ENCODE data around the gene ELMO1. TPM values are rescaled to one million over a fixed set of nuclear protein-coding genes. Genes with fewer than 3 reads are reported as not detected.

ELMO1 gene
- total RNA-seq, 1 experiment from 2014 or later: 1.1 TPM

DNA sequence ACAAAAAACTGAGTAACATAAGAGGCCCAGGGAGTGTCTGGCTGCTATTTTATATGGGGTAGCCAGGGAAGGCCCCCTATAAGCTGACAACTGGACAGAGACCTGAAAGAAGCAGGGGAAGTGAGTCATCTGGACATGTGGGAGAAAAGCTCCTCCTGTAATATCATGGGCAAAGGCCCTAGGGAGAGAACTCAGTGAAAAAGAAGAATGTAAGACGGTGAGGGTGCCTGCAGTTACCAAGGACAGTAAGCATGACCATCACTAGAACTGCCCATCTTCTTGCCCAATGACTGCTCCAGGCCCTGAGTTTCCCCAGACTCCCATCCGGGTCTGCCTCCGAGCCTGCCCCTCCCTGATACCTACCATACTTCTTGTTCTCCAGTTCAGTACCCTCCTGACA lies 2.3 kb downstream of the ELMO1 start:
- intact Hi-C loops (cut with micrococcal nuclease): no loop called here
- ATAC-seq (no peak), DNase-seq (ENCODE audit: low read depth, low spot score) (no peak)
- POLR2A ChIA-PET: no interaction called here
- no peak overlapping the region for H3K4me2 ChIP-seq (ENCODE audit: low read length)
- H3K36me3 ChIP-seq (ENCODE audit: control insufficient read depth in 1 of 2, insufficient read depth in 2 of 2, low read length in 2 of 2): no peaks in the 10 kb centered on the region
- no peaks in the 10 kb centered on the region for H3K9me3 ChIP-seq (ENCODE audit: control insufficient read depth in 1 of 2, insufficient read depth in 1 of 2, low read depth in 1 of 2, low read length in 2 of 2)
- TF ChIP-seq, protein P1, sequence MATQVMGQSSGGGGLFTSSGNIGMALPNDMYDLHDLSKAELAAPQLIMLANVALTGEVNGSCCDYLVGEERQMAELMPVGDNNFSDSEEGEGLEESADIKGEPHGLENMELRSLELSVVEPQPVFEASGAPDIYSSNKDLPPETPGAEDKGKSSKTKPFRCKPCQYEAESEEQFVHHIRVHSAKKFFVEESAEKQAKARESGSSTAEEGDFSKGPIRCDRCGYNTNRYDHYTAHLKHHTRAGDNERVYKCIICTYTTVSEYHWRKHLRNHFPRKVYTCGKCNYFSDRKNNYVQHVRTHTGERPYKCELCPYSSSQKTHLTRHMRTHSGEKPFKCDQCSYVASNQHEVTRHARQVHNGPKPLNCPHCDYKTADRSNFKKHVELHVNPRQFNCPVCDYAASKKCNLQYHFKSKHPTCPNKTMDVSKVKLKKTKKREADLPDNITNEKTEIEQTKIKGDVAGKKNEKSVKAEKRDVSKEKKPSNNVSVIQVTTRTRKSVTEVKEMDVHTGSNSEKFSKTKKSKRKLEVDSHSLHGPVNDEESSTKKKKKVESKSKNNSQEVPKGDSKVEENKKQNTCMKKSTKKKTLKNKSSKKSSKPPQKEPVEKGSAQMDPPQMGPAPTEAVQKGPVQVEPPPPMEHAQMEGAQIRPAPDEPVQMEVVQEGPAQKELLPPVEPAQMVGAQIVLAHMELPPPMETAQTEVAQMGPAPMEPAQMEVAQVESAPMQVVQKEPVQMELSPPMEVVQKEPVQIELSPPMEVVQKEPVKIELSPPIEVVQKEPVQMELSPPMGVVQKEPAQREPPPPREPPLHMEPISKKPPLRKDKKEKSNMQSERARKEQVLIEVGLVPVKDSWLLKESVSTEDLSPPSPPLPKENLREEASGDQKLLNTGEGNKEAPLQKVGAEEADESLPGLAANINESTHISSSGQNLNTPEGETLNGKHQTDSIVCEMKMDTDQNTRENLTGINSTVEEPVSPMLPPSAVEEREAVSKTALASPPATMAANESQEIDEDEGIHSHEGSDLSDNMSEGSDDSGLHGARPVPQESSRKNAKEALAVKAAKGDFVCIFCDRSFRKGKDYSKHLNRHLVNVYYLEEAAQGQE (IDR thresholded peaks at IDR 0.05; ENCODE audit: low read depth): no peak
- no peak for TF ChIP-seq TCF7L2 (IDR thresholded peaks at IDR 0.05; ENCODE audit: borderline replicate concordance, extremely low read depth, insufficient read depth, insufficient read length)
- TF ChIP-seq ELF1 (IDR thresholded peaks at IDR 0.05; ENCODE audit: borderline replicate concordance, low read depth): no peak
- TF ChIP-seq FOSL1 (IDR thresholded peaks at IDR 0.05; ENCODE audit: low read depth): no peak
- no peak for TF ChIP-seq CEBPB (IDR thresholded peaks at IDR 0.05; ENCODE audit: low read depth)
- TF ChIP-seq EGR1 (IDR thresholded peaks at IDR 0.05; ENCODE audit: low read depth): no peak
- TF ChIP-seq SRF (IDR thresholded peaks at IDR 0.05; ENCODE audit: low read depth): no peak
- no peak for TF ChIP-seq ZNF274 (IDR thresholded peaks at IDR 0.05; ENCODE audit: low read depth, low read length)
- TF ChIP-seq, protein P2, sequence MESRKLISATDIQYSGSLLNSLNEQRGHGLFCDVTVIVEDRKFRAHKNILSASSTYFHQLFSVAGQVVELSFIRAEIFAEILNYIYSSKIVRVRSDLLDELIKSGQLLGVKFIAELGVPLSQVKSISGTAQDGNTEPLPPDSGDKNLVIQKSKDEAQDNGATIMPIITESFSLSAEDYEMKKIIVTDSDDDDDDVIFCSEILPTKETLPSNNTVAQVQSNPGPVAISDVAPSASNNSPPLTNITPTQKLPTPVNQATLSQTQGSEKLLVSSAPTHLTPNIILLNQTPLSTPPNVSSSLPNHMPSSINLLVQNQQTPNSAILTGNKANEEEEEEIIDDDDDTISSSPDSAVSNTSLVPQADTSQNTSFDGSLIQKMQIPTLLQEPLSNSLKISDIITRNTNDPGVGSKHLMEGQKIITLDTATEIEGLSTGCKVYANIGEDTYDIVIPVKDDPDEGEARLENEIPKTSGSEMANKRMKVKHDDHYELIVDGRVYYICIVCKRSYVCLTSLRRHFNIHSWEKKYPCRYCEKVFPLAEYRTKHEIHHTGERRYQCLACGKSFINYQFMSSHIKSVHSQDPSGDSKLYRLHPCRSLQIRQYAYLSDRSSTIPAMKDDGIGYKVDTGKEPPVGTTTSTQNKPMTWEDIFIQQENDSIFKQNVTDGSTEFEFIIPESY (IDR thresholded peaks at IDR 0.05; ENCODE audit: extremely low read depth, insufficient replicate concordance, low read length): no peak
- no peak for TF ChIP-seq EZH2phosphoT487 (IDR thresholded peaks at IDR 0.05; ENCODE audit: borderline replicate concordance)
- TF ChIP-seq EZH2 (IDR thresholded peaks at IDR 0.05): no peak
- TF ChIP-seq, protein P3, sequence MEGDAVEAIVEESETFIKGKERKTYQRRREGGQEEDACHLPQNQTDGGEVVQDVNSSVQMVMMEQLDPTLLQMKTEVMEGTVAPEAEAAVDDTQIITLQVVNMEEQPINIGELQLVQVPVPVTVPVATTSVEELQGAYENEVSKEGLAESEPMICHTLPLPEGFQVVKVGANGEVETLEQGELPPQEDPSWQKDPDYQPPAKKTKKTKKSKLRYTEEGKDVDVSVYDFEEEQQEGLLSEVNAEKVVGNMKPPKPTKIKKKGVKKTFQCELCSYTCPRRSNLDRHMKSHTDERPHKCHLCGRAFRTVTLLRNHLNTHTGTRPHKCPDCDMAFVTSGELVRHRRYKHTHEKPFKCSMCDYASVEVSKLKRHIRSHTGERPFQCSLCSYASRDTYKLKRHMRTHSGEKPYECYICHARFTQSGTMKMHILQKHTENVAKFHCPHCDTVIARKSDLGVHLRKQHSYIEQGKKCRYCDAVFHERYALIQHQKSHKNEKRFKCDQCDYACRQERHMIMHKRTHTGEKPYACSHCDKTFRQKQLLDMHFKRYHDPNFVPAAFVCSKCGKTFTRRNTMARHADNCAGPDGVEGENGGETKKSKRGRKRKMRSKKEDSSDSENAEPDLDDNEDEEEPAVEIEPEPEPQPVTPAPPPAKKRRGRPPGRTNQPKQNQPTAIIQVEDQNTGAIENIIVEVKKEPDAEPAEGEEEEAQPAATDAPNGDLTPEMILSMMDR (IDR thresholded peaks at IDR 0.05 in 2 of 3, conservative IDR thresholded peaks at IDR 0.05 in 1 of 3; ENCODE audit: borderline replicate concordance in 1 of 3, insufficient read depth in 1 of 3, low read depth in 2 of 3, low read length in 2 of 3): no peak
- no peak for TF ChIP-seq POLR2AphosphoS5 (IDR thresholded peaks at IDR 0.05; ENCODE audit: low read depth, low read length)
- TF ChIP-seq RAD21 (IDR thresholded peaks at IDR 0.05; ENCODE audit: low read depth): no peak
- TF ChIP-seq SIN3A (IDR thresholded peaks at IDR 0.05; ENCODE audit: low read depth): no peak
- TF ChIP-seq, protein P4, sequence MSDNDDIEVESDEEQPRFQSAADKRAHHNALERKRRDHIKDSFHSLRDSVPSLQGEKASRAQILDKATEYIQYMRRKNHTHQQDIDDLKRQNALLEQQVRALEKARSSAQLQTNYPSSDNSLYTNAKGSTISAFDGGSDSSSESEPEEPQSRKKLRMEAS (IDR thresholded peaks at IDR 0.05): no peak
- no peak for TF ChIP-seq JUND (IDR thresholded peaks at IDR 0.05)
- TF ChIP-seq SP1 (IDR thresholded peaks at IDR 0.05; ENCODE audit: low read depth): no peak
- TF ChIP-seq YY1 (IDR thresholded peaks at IDR 0.05; ENCODE audit: extremely low read depth, insufficient replicate concordance, low read depth, low read length): no peak
- RAD21 ChIA-PET (ENCODE audit: low non-redundant PET in 1 of 2, low total read pairs in 2 of 2, uncharacterized antibody in 2 of 2, unreplicated experiment in 2 of 2): no interaction called here
- no peak overlapping the region for H3K27ac ChIP-seq (ENCODE audit: low read depth, low read length)
- no peaks in the 10 kb centered on the region for H3K9me2 ChIP-seq (ENCODE audit: insufficient read depth)
- no peaks in the 10 kb centered on the region; the same call in 1 of the 2 replicates for H3K27me3 ChIP-seq (ENCODE audit: insufficient read depth, low read length)
- H3K4me1 ChIP-seq (ENCODE audit: control insufficient read depth in 1 of 2, insufficient read depth in 2 of 2, low read length in 2 of 2): no peaks in the 10 kb centered on the region
- H3K4me3 ChIP-seq (replicated peaks in 1 of 2; ENCODE audit: low read depth in 1 of 2, low read length in 2 of 2): no peak overlapping the region
- H3K79me2 ChIP-seq (ENCODE audit: insufficient read depth, low read length): no peaks in the 10 kb centered on the region
- H2AFZ ChIP-seq (ENCODE audit: low read depth, low read length, poor library complexity, severe bottlenecking): no peak overlapping the region
- BruUV-seq (replicated peaks): no TSS peak
- H3K9ac ChIP-seq (ENCODE audit: low read length): no peak overlapping the region
- CTCF ChIA-PET: no interaction called here
- H4K20me1 ChIP-seq (ENCODE audit: insufficient read depth): no peaks in the 10 kb centered on the region
